SK-N-SH (cell line): ENCODE measurements around the gene ACTL8. TPM values are rescaled to one million over a fixed set of nuclear protein-coding genes. Genes with fewer than 3 reads are reported as not detected.
A peak's percentile ranks its signal among the peaks of the same experiment; 100 is the strongest.

Source experiments
- CTCF ChIA-PET: fragments of 300-600, 350-600 bp; formaldehyde crosslinking; extraction: SDS; loops from one replicate; lab custom pipeline; 2021; lab: Yijun Ruan, JAX
- POLR2A ChIA-PET: fragments of 350-600 bp; sonication (Branson Sonifier 250); formaldehyde crosslinking; extraction: SDS; loops from one replicate; lab custom pipeline; 2020; ENCODE audit warnings: antibody characterized with exemption, inconsistent platforms; lab: Yijun Ruan, JAX
- DNase-seq: peaks from one replicate; pipeline ENCODE4 v3.0.0; 2012
- H2AFZ ChIP-seq: fragments of 200-600 bp; sonication (generic); 2 replicates; pipeline ENCODE4 v1.8.1; 2016; ENCODE audit warnings: antibody characterized with exemption, mild to moderate bottlenecking, low read depth
- H3F3A ChIP-seq: fragments of 200-600 bp; sonication (generic); replicated peaks from 2 replicates; pipeline ENCODE3; 2016; ENCODE audit warnings: antibody characterized with exemption, mild to moderate bottlenecking; ENCODE audit not compliant: insufficient read depth
- H3K27ac ChIP-seq, 2 experiments: fragments of 200-500 bp in 1 of 2; fragments of 200-600 bp in 1 of 2; sonication (Bioruptor generic) in 1 of 2; sonication (generic), shearing (Covaris generic) in 1 of 2; 2 replicates each; pipeline versions ENCODE4 v1.5.1 to v1.6.1; 2014 to 2016; ENCODE audit warnings: low read depth in 2 of 2, inconsistent platforms in 1 of 2, low read length in 1 of 2, mild to moderate bottlenecking in 1 of 2, mixed read lengths in 1 of 2
- H3K27me3 ChIP-seq: fragments of 200-600 bp; sonication (generic), shearing (Covaris generic); 2 replicates; pipeline ENCODE4 v1.6.1; 2016; ENCODE audit warnings: mixed run types; ENCODE audit not compliant: insufficient read depth
- H3K36me3 ChIP-seq, 2 experiments: fragments of 200-500 bp in 1 of 2; fragments of 200-600 bp in 1 of 2; sonication (Bioruptor generic) in 1 of 2; sonication (generic) in 1 of 2; replicated peaks in 1 of 2; 2 replicates each; pipeline versions ENCODE3 to v1.5.1; 2014 to 2016; ENCODE audit warnings: low read length in 1 of 2, mild to moderate bottlenecking in 1 of 2; ENCODE audit not compliant: insufficient read depth in 2 of 2, control insufficient read depth in 1 of 2
- H3K4me1 ChIP-seq, 2 experiments: fragments of 200-500 bp in 1 of 2; fragments of 200-600 bp in 1 of 2; sonication (Bioruptor generic) in 1 of 2; sonication (generic), shearing (Covaris generic) in 1 of 2; 2 replicates each; pipeline versions ENCODE4 v1.5.1 to v1.6.1; 2014 to 2016; ENCODE audit warnings: low read depth in 1 of 2, low read length in 1 of 2, mixed run types in 1 of 2; ENCODE audit not compliant: insufficient read depth in 2 of 2, control insufficient read depth in 1 of 2
- H3K4me2 ChIP-seq: fragments of 200-600 bp; sonication (generic), shearing (Covaris generic); 2 replicates; pipeline ENCODE4 v1.6.1; 2017; ENCODE audit warnings: mixed run types
- H3K4me3 ChIP-seq, 2 experiments: fragments of 200-500 bp in 1 of 2; fragments of 200-600 bp in 1 of 2; sonication (Bioruptor generic) in 1 of 2; sonication (generic), shearing (Covaris generic) in 1 of 2; 2 replicates each; pipeline versions ENCODE4 v1.5.1 to v1.8.1; 2014 to 2016; ENCODE audit warnings: low read depth in 2 of 2, inconsistent platforms in 1 of 2, low read length in 1 of 2, mild to moderate bottlenecking in 1 of 2, mixed read lengths in 1 of 2, moderate library complexity in 1 of 2
- H3K79me2 ChIP-seq: fragments of 200-600 bp; sonication (generic); 2 replicates; pipeline ENCODE4 v1.8.1; 2017; ENCODE audit warnings: mild to moderate bottlenecking; ENCODE audit not compliant: insufficient read depth
- H3K9ac ChIP-seq: fragments of 200-600 bp; sonication (generic); 2 replicates; pipeline ENCODE4 v1.6.1; 2017; ENCODE audit warnings: mixed run types
- H3K9me2 ChIP-seq: fragments of 200-600 bp; sonication (generic); 2 replicates; pipeline ENCODE4 v1.6.1; 2017; ENCODE audit warnings: mixed run types
- H3K9me3 ChIP-seq: fragments of 200-600 bp; sonication (generic); 2 replicates; pipeline ENCODE4 v1.6.1; 2017; ENCODE audit warnings: mixed run types, mild to moderate bottlenecking, moderate library complexity
- H4K20me1 ChIP-seq: fragments of 200-600 bp; sonication (generic); 2 replicates; pipeline ENCODE4 v1.6.1; 2017; ENCODE audit warnings: mild to moderate bottlenecking, mixed run types; ENCODE audit not compliant: insufficient read depth
- EP300 ChIP-seq, 2 experiments: IDR thresholded peaks; 2 replicates each; pipeline versions ENCODE4 v1.4.0 to v1.6.1; 2012; ENCODE audit warnings: borderline replicate concordance in 1 of 2, low read depth in 1 of 2, low read length in 1 of 2
- FOXJ3 ChIP-seq: sonication (generic); formaldehyde crosslinking; IDR thresholded peaks from 2 replicates; pipeline ENCODE4 v1.5.1; 2020; ENCODE audit warnings: mild to moderate bottlenecking, missing genetic modification reagents
- GATA2 ChIP-seq: sonication (generic); formaldehyde crosslinking; IDR thresholded peaks from 2 replicates; pipeline ENCODE4 v1.5.0; 2020; ENCODE audit warnings: mild to moderate bottlenecking, missing genetic modification reagents
- MXI1 ChIP-seq: IDR thresholded peaks from 2 replicates; pipeline ENCODE4 v1.6.1; 2012; ENCODE audit warnings: mild to moderate bottlenecking, low read depth, low read length, improper control_type of control experiment
- PBX3 ChIP-seq: IDR thresholded peaks from 2 replicates; pipeline ENCODE4; 2012
- REST ChIP-seq: IDR thresholded peaks from 2 replicates; pipeline ENCODE4 v1.6.1; 2012; ENCODE audit warnings: mild to moderate bottlenecking, low read depth, low read length, moderate library complexity
- RFX5 ChIP-seq: IDR thresholded peaks from 2 replicates; pipeline ENCODE4 v1.6.1; 2012; ENCODE audit warnings: mild to moderate bottlenecking, improper control_type of control experiment, low read length
- TAF1 ChIP-seq: IDR thresholded peaks from 2 replicates; pipeline ENCODE4 v1.6.1; 2012; ENCODE audit warnings: low read depth, mild to moderate bottlenecking, low read length, moderate library complexity, borderline replicate concordance
- TCF12 ChIP-seq: IDR thresholded peaks from 2 replicates; pipeline ENCODE4 v1.4.0; 2012
- WGBS: methylation state at CpG from one replicate; pipeline ENCODE4 v1.1.6; 2017; ENCODE audit warnings: low lambda C conversion rate; 5-methylcytosine and 5-hydroxymethylcytosine counted together
- polyA plus RNA-seq, 3 experiments: library from polyadenylated mRNA; depleted of rRNA; stranded (reverse); fragments of >200 nt; gene quantifications; 2 replicates each; pipeline ENCODE4 v1.2.3, GENCODE V29; 2012
- TF ChIP-seq, protein P1 (sequence below): fragments of 150-350 bp; IDR thresholded peaks from 2 replicates; pipeline ENCODE4 v1.6.1; 2016; ENCODE audit warnings: mild to moderate bottlenecking, low read depth, low read length
- TF ChIP-seq, protein P2 (sequence below): fragments of 200-600 bp; sonication (generic); IDR thresholded peaks from 2 replicates; pipeline ENCODE4 v1.6.1; 2017; ENCODE audit warnings: antibody characterized with exemption, mild to moderate bottlenecking, moderate library complexity
- TF ChIP-seq, protein P3 (sequence below): fragments of 150-350 bp; IDR thresholded peaks from 2 replicates; pipeline ENCODE4 v1.6.1; 2017; ENCODE audit warnings: antibody characterized with exemption, low read length, low read depth, borderline replicate concordance
- TF ChIP-seq, protein P4 (sequence below): IDR thresholded peaks from 2 replicates; pipeline ENCODE4 v1.4.0; 2012; ENCODE audit warnings: low read depth, borderline replicate concordance

ACTL8 gene
- polyA plus RNA-seq, 1 of the 3 experiments (the other 2 are of a cell fraction) = 0.05 TPM

DNA sequence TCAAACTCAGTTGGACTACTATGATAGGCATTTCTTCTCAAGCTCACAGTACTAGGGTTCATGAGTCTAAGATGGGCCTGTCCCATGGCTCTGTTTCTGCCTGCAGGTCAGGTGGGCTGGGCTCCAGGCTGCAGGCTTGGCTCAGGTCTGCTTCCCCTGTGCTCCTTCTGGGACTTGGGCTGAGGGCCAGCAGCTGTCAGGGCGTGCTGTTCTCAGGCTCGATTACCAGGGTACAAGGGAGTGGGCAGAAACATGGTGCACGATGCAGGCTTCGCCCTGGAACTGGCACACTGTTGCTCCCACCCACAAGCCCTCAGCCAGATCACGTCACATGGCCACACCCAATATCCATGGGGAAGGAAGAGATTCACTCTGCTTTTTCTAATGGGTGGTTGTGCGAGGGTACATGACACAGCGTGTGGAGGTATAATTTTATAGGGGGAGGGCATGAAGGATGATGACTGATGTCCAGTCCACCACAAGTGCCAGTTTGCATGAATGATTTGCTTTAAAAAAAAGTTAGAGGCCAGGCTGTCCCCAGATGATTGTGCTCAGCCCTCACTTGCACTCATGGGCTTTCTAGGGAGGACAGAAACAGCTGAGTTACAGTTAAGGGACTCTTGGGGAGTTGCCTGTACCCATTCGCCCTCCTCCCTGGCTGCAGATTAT is 118.0 kb downstream of the ACTL8 start:
- H3K9ac ChIP-seq = no peak overlapping the region
- H3K4me3 ChIP-seq = no peak overlapping the region
- ChIA-PET CTCF (interaction anchor here (0.7 kb wide), 1 partner anchor 49 kb away, joined by 3 read pairs; no protein-coding TSS in a partner anchor), POLR2A (no interaction called here)
- no peaks in the 10 kb centered on the region for H3K9me2 ChIP-seq
- no peaks in the 10 kb centered on the region for H3K27me3 ChIP-seq
- H3K36me3 ChIP-seq = no peaks in the 10 kb centered on the region
- TF ChIP-seq EP300 (IDR thresholded peaks at IDR 0.05; ENCODE audit: borderline replicate concordance in 1 of 2, low read depth in 1 of 2, low read length in 1 of 2) (no peak), MXI1 (no peak), TAF1 (no peak)
- no peaks in the 10 kb centered on the region for H4K20me1 ChIP-seq
- no peaks in the 10 kb centered on the region for H3K79me2 ChIP-seq
- 89% methylated on average over 7 of the region's 8 CpGs for WGBS
- H3F3A ChIP-seq = peaks cover 17% of the 10 kb centered on the region
- H3K4me2 ChIP-seq = peak overlapping the region; percentile 20; the same call in 1 of the 2 replicates
- peaks cover 16 to 17% of the 10 kb centered on the region in 2 experiments; a peak in 3 of 4 replicates for H3K4me1 ChIP-seq
- no peak for DNase-seq
- no peak overlapping the region for H2AFZ ChIP-seq
- H3K9me3 ChIP-seq = no peaks in the 10 kb centered on the region
- no peak overlapping the region for H3K27ac ChIP-seq

- Histone ChIP-seq H3K9ac (0 out of 2 replicates have a peak overlapping the region, but pooled peaks have one; percentile 34), H3K27me3 (no peaks in the 10 kb centered on the region)
- TF ChIP-seq RFX5 (no peak), PBX3 (peak; percentile 56), GATA2 (CRISPR knock-in tag) (no peak), FOXJ3 (CRISPR knock-in tag) (no peak), MXI1 (no peak), REST (0 out of 2 replicates have a peak, but pooled peaks have one; percentile 23), TCF12 (peak; percentile 83)
- TF ChIP-seq, protein P1, sequence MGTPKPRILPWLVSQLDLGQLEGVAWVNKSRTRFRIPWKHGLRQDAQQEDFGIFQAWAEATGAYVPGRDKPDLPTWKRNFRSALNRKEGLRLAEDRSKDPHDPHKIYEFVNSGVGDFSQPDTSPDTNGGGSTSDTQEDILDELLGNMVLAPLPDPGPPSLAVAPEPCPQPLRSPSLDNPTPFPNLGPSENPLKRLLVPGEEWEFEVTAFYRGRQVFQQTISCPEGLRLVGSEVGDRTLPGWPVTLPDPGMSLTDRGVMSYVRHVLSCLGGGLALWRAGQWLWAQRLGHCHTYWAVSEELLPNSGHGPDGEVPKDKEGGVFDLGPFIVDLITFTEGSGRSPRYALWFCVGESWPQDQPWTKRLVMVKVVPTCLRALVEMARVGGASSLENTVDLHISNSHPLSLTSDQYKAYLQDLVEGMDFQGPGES = no peak
- TF ChIP-seq, protein P2, sequence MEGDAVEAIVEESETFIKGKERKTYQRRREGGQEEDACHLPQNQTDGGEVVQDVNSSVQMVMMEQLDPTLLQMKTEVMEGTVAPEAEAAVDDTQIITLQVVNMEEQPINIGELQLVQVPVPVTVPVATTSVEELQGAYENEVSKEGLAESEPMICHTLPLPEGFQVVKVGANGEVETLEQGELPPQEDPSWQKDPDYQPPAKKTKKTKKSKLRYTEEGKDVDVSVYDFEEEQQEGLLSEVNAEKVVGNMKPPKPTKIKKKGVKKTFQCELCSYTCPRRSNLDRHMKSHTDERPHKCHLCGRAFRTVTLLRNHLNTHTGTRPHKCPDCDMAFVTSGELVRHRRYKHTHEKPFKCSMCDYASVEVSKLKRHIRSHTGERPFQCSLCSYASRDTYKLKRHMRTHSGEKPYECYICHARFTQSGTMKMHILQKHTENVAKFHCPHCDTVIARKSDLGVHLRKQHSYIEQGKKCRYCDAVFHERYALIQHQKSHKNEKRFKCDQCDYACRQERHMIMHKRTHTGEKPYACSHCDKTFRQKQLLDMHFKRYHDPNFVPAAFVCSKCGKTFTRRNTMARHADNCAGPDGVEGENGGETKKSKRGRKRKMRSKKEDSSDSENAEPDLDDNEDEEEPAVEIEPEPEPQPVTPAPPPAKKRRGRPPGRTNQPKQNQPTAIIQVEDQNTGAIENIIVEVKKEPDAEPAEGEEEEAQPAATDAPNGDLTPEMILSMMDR = no peak
- TF ChIP-seq, protein P3, sequence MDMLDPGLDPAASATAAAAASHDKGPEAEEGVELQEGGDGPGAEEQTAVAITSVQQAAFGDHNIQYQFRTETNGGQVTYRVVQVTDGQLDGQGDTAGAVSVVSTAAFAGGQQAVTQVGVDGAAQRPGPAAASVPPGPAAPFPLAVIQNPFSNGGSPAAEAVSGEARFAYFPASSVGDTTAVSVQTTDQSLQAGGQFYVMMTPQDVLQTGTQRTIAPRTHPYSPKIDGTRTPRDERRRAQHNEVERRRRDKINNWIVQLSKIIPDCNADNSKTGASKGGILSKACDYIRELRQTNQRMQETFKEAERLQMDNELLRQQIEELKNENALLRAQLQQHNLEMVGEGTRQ = no peak
- TF ChIP-seq, protein P4, sequence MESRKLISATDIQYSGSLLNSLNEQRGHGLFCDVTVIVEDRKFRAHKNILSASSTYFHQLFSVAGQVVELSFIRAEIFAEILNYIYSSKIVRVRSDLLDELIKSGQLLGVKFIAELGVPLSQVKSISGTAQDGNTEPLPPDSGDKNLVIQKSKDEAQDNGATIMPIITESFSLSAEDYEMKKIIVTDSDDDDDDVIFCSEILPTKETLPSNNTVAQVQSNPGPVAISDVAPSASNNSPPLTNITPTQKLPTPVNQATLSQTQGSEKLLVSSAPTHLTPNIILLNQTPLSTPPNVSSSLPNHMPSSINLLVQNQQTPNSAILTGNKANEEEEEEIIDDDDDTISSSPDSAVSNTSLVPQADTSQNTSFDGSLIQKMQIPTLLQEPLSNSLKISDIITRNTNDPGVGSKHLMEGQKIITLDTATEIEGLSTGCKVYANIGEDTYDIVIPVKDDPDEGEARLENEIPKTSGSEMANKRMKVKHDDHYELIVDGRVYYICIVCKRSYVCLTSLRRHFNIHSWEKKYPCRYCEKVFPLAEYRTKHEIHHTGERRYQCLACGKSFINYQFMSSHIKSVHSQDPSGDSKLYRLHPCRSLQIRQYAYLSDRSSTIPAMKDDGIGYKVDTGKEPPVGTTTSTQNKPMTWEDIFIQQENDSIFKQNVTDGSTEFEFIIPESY = 0 out of 2 replicates have a peak, but pooled peaks have one; percentile 16
Measured at GRCh38 chr1:17874231-17874630, 119.1 kb downstream of the ACTL8 start.

More at GRCh38 chr1:17874231-17874630, 119.1 kb downstream of the ACTL8 start:
- ChIA-PET POLR2A (no interaction called here), CTCF (interaction anchor here (0.9 to 2.5 kb wide), 2 partner anchors 49 to 213 kb away, joined by 3 to 6 read pairs; no protein-coding TSS in a partner anchor)
- Histone ChIP-seq H4K20me1 (no peaks in the 10 kb centered on the region), H3K4me1 (peaks cover 22 to 27% of the 10 kb centered on the region in 2 experiments; a peak in 3 of 4 replicates), H3K4me3 (no peak overlapping the region), H2AFZ (peak overlapping the region; percentile 54; the same call in 1 of the 2 replicates), H3K4me2 (peak overlapping the region; percentile 20; the same call in 1 of the 2 replicates), H3K79me2 (no peaks in the 10 kb centered on the region), H3K9me3 (no peaks in the 10 kb centered on the region), H3K36me3 (no peaks in the 10 kb centered on the region), H3F3A (peaks cover 17% of the 10 kb centered on the region), H3K9me2 (no peaks in the 10 kb centered on the region), H3K27ac (peak overlapping the region; percentile 59 to 72; a peak in 3 of 4 replicates)
- no peak for DNase-seq
- 0% methylated on average over 1 of the region's 1 CpG for WGBS
